Measurements from ENCODE around the gene KLK8.
"Not testable (repeated sequence)": the region's sequence is repeated elsewhere in the genome, so short reads cannot be mapped to it uniquely, and the experiment has no call there.

The KLK8 gene

GRCh38 chr19:50981587-50982146, 19.7 kb downstream of the KLK8 start:
- no peak for DNase-seq

DNA sequence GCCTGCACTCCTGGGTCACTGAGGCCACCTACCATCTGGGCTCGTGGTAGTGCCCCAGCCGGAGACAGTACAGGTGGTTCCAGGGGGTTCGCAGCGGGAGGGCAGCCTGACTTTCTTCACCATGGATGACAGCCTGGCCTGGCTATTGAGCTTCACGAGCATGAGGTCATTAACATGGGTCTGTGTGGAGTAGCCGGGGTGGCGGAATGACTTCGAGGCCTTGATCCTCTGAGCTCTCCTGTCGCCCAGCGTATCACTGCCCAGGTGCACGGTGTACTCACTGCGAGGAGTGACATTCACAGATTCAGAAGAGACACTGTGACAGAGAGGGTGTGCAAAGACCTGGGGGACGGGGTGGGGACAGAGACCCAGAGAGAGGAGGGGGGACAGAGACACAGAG, 21.2 kb downstream of the KLK8 start:
- DNase-seq: no peak

GRCh38 chr19:50979758-50980157, 21.6 kb downstream of the KLK8 start:
- DNase-seq: no peak

GRCh38 chr19:50978772-50979390, 22.5 kb downstream of the KLK8 start:
- DNase-seq: no peak

DNA sequence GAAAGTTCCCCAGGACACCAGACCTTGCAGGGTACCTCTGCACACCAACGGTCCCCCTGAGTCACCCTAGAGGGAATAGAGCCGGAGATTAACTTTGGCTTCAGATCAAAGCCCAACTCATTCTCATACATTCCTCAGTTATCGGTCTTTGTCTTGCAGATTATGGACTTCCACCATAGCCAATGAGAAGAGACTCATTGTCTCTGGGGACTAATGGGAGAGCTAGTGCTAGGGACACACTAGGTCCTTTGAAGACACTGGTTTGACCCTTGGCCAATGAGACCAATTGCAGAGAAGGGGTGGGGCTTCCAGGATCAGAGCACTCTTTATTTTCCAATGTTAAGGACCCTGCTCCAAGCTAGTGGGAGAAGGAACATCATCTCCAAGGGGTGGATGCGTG, 23.8 kb downstream of the KLK8 start:
- no peak for DNase-seq

GRCh38 chr19:50975766-50976165, 25.6 kb downstream of the KLK8 start:
- no peak for DNase-seq

DNA sequence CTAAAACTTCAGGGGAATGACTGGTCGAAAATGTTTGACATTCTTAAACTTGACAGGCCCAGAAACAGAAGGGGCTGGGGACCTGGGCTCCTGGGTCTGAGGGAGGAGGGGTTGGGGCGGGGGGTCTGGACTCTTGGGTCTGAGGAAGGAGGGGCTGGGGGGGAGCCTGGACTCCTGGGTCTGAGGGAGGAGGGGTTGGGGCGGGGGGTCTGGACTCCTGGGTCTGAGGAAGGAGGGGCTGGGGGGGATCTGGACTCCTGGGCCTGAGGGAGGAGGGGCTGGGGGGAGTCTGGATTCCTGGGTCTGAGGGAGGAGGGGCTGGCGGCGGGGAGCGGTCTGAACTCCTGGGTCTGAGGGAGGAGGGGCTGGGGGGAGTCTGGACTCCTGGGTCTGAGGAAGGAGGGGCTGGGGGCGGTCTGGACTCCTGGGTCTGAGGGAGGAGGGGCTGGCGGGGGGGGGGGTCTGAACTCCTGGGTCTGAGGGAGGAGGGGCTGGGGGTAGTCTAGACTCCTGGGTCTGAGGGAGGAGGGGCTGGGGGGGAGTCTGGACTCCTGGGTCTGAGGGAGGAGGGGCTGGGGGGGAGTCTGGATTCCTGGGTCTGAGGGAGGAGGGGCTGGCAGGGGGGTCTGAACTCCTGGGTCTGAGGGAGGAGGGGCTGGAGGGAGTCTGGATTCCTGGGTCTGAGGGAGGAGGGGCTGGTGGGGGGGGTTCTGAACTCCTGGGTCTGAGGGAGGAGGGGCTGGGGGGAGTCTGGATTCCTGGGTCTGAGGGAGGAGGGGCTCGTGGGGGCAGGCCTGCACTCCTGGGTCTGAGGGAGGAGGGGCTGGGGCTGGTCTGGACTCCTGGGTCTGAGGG, 26.5 kb downstream of the KLK8 start:
- DNase-seq: no peak

DNA sequence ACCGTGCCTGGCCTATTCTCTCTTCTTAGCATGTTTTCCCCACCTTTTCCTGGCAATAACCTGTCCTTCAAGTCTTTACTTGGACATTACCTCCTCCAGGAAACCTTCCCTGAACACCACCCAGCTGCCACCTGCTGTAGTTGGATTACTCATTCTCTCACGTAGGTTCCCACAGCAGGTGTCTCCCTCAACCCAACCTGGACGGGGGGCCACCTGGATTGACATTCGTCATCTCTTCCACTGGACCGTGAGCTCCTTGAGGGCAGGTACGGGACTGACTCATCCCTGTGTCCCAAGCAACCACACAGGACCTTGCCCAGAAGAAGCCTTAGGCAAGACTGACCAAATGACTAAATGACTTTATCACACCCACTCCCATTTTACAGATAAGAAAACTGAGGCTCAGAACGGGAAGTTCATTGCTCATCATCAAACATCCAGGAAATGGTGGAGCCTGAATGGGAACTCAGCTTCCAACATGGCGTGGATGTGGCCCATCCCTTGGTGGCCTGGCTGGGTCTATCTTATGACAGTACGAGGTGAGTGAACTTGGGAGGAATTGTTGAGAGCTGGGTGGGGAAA, 28.5 kb downstream of the KLK8 start:
- DNase-seq: no peak

GRCh38 chr19:50969810-50970209, 31.6 kb downstream of the KLK8 start:
- not testable (repeated sequence) for DNase-seq

DNA sequence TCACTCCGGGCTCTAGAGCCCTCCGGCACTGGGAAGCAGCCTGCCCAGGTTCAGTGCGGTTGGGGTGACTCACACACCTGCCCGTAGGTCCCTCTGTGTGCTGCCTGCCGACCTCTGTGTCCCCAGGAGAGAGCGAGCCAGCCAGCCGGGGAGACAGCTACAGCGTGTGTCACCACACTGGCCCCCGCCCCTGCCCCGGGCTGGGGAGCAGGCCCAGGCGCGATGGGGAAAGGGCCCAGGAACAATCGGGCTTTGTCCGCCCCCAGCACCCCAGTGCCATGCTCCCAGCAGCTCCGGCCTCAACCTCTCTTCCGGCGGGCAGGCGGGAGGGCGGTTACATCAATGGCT, 32.0 kb downstream of the KLK8 start, which contains the start of gene KLK6:
Gene KLK6 (minus strand): TSS at position 179 of the 348 bp plus-strand sequence. CDS start 1,487 bp downstream, outside the sequence.
- DNase-seq: no peak

DNA sequence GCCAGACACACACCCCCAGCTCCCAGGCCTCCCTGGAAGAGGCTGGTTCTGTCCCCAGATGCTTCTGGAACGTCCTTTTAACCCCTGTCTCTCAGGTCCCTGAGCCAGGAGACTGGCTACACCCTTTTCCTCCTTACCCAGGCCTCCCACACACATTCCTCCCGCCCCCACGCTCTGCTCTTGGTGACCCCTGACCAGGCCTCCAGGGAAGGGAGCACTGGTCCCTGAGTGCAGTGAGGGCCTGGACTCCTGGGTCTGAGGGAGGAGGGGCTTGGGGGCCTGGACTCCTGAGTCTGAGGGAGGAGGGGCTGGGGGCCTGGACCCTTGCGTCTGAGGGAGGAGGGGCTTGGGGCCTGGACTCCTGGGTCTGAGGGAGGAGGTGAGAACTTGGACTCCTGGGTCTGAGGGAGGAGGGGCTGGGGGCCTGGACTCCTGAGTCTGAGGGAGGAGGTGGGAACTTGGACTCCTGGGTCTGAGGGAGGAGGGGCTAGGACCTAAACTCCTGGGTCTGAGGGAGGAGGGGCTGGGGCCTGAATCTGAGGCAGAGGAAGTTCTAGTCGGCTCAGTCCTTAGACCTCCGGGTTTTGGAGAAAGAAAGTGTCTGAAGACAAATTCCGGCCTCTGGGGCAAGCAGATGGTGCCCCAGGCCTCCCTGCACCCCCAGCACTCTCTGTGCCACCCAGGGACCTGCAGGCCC, 32.5 kb downstream of the KLK8 start:
- no peak for DNase-seq

DNA sequence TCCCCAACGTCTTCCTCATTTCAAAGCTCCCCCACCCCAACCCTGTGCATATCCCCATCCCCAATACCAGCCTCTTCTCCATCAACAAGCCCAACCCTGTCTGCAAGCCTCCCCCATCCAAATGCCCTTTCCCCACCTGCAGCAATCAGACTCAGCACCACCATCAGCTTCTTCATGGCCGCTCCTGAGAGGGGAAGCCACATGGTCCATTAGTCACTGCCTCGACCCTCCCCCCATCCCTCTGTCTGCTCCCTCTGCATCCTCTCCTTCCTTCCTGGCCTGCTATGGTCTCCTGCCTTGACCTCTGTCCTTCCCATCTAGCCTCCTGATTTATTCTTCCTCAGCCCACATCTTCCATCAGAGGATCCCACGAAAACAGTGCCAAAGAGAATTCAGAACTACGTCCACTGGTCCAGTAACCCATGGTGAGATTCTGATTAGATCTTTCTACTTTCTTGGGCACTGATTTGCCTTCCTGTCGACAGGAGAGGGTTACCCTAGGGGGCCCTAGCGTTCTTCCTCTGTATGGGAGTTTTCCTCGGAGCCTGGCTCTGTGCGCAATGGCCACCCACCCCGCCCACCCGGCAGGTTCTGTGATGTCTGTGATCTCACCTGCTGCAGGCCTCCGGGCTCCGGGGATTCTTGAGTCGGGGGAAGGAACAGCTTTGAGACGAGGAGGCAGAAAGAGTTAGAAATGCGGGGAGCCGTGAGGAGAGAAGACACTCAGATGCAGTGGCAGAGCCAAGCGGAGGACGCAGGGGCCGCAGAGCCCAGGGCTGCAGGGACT, 33.3 kb downstream of the KLK8 start:
- no peak for DNase-seq

DNA sequence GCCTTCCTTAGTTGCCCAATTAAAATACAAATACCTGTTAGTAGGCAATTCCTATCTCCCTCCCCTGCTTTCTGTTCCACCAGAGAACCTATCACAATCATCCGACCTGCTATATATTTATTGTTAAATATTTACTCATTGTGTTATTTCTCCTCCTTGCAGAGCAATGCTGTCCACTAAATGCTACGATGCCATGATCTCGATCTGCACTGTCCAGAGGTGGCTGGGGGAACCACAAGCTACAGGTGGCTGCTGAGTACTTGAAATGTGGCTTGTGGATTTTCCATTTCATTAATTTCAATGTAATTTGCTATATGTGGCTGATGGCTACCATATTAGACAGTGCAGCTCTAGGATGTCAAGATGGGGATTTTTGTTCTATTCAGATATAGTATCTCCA, 37.1 kb downstream of the KLK8 start:
- DNase-seq: no peak

DNA sequence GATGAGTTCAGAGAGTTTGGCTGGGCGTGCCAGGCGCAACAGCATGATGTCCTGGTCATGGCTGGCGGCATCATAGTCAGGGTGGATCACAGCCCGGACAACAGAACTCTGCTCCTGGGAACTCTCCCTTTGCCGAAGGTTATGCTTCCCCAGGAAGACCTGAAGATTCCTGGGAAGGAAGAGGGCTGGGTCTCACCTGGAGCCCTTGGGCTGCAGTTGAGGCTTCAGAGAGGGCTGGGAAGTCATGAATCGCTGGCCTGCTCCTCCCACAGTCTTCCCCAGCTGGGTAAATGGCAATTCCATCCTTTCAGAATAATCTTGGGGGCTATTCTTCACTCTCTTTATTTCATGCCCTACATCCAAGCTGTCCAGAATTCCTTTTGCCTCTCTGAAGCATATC, 38.0 kb downstream of the KLK8 start:
- DNase-seq: no peak

DNA sequence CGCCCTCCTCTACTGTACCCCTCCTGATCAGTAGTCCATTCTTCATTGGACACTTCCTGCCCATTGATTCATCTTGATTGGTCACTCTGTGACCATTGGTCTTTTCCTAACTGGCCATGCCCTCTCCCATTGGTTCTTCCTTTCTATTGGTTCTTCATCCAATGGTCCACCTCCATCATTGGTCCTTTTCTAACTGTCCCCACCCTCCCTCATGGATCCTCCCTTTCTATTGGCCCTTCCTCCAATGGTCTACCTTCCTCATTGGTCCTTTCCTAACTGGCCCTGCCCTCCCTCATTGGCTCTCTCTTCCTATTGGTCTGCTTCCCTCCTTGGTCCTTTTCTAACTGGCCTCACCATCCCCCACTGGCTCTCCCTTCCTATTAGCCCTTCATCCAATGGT, 39.2 kb downstream of the KLK8 start:
- no peak for DNase-seq

DNA sequence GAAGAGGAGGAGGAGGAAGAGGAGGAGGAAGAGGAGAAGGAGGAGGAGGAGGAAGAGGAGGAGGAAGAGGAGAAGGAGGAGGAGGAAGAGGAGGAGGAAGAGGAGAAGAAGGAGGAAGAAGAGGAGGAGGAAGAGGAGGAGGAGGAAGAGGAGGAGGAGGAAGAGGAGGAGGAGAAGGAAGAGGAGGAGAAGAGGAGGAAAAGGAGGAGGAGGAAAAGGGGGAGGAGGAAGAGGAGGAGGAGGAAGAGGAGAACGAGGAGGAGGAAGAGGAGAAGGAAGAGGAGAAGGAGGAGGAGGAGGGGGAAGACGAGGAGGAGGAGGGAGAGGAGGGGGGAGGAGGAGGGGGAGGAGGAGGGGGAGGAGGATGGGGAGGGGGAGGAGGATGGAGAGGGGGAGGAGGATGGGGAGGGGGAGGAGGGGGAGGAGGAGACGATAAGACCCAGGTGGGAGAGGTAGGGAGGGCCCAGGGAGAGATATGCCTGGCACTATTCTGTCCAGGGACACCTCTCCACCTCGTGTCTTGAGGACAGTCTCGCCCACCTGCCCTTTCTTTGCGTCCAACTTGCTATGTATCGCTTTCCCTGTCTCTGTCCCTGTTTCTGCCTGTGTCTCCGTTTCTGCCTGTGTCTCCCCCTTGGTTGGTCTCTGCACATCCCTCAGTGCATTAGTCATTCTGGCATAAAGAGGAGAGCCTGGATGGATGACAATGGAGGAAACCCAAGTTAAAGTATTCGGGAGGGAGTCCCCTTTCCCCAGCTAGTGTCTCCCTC, 41.5 kb downstream of the KLK8 start:
- DNase-seq: no peak

- no peak for DNase-seq
Observed at GRCh38 chr19:50957587-50957986, 43.8 kb downstream of the KLK8 start.

GRCh38 chr19:50952910-50953309, 48.5 kb downstream of the KLK8 start, which contains the start of gene KLK5:
TSS of gene KLK5 (minus strand) at chr19:50953038. CDS start at chr19:50952657, 381 bp downstream.
- DNase-seq: no peak

- DNase-seq: no peak
Observed at GRCh38 chr19:50949861-50950260, 51.5 kb downstream of the KLK8 start.

DNA sequence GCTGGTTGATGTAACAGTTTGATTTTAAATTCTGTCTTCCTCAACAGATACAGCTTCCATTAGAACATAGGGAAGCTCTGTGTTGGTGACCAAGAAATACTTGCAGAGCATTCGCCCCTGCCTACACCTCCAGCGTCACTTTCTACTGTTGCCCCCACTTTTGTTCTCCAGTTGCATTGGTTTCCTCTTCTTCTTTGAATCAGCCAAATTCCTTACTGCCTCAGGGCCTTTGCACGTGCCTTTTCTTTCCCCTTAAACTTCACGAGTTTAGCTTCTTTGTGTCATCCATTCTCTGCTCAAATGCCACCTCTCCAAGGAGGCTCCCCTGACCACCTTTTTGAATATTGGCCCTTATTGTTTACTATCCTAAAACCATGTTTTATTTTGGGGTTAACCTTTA, 54.3 kb downstream of the KLK8 start:
- no peak for DNase-seq
